ENCODE measurements around the gene ANKRD11. TPM values are rescaled to one million over a fixed set of nuclear protein-coding genes. Genes with fewer than 3 reads are reported as not detected.

Gene ANKRD11
- total RNA-seq, 1 experiment from 2014 or later = 99.4 TPM

GRCh38 chr16:89281829-89282228, 208.5 kb downstream of the ANKRD11 start:
- no peak for DNase-seq (ENCODE audit: low read depth, low spot score)
- Histone ChIP-seq H3K4me3 (ENCODE audit: low read depth in 2 of 2, low read length in 2 of 2) (no peak overlapping the region), H3K4me1 (ENCODE audit: control insufficient read depth, insufficient read depth, low read length) (peaks cover 5% of the 10 kb centered on the region; the same call in 1 of the 2 replicates), H3K27ac (ENCODE audit: low read length) (no peak overlapping the region), H3K9me3 (ENCODE audit: control insufficient read depth, insufficient read depth, low read depth, low read length) (no peaks in the 10 kb centered on the region), H3K27me3 (ENCODE audit: control insufficient read depth, insufficient read depth, low read length) (no peaks in the 10 kb centered on the region), H3K36me3 (ENCODE audit: control insufficient read depth, insufficient read depth, low read length) (peaks cover 9% of the 10 kb centered on the region)
- no TSS peak for BruUV-seq (replicated peaks)
- POLR2A ChIA-PET = no interaction called here
- TF ChIP-seq TCF7L2 (IDR thresholded peaks at IDR 0.05; ENCODE audit: low read depth, low read length) (no peak), POLR2AphosphoS5 (IDR thresholded peaks at IDR 0.05; ENCODE audit: low read depth, low read length) (no peak), REST (IDR thresholded peaks at IDR 0.05; ENCODE audit: insufficient read depth in 1 of 2, low read depth in 2 of 2, low read length in 1 of 2) (no peak), CTCF (IDR thresholded peaks at IDR 0.05) (no peak), SIN3A (IDR thresholded peaks at IDR 0.05; ENCODE audit: borderline replicate concordance, insufficient read depth, low read depth, low read length) (no peak)
- no peak for ATAC-seq
- intact Hi-C loops (cut with micrococcal nuclease; ENCODE audit: unreplicated experiment) = no loop called here
- in situ Hi-C loops (cut with HindIII; ENCODE audit: low pct_unique_long_range_greater_than_20kb, low sequenced_read_pairs) = no loop called here
- CTCF ChIA-PET = no interaction called here

GRCh38 chr16:89281189-89281577, 209.2 kb downstream of the ANKRD11 start:
- no peak for TF ChIP-seq CTCF (IDR thresholded peaks at IDR 0.05)
- TF ChIP-seq SIN3A (IDR thresholded peaks at IDR 0.05; ENCODE audit: borderline replicate concordance, insufficient read depth, low read depth, low read length) = no peak
- TF ChIP-seq REST (IDR thresholded peaks at IDR 0.05; ENCODE audit: insufficient read depth in 1 of 2, low read depth in 2 of 2, low read length in 1 of 2) = no peak
- Histone ChIP-seq H3K36me3 (ENCODE audit: control insufficient read depth, insufficient read depth, low read length) (peaks cover 6% of the 10 kb centered on the region), H3K4me1 (ENCODE audit: control insufficient read depth, insufficient read depth, low read length) (peaks cover 5% of the 10 kb centered on the region; the same call in 1 of the 2 replicates), H3K27ac (ENCODE audit: low read length) (no peak overlapping the region), H3K27me3 (ENCODE audit: control insufficient read depth, insufficient read depth, low read length) (no peaks in the 10 kb centered on the region), H3K4me3 (ENCODE audit: low read depth in 2 of 2, low read length in 2 of 2) (no peak overlapping the region), H3K9me3 (ENCODE audit: control insufficient read depth, insufficient read depth, low read depth, low read length) (no peaks in the 10 kb centered on the region)
- no peak for ATAC-seq
- ChIA-PET CTCF (no interaction called here), POLR2A (no interaction called here)
- BruUV-seq (replicated peaks) = no TSS peak
- in situ Hi-C loops (cut with HindIII; ENCODE audit: low pct_unique_long_range_greater_than_20kb, low sequenced_read_pairs) (no loop called here), intact Hi-C loops (cut with micrococcal nuclease; ENCODE audit: unreplicated experiment) (no loop called here)
- no peak for DNase-seq (ENCODE audit: low read depth, low spot score)

Measured in Panc1 (cell line).